Heart left ventricle (tissue), 16 donors: ENCODE results near the gene TMEM8B. TPM values are rescaled to one million over a fixed set of nuclear protein-coding genes. Genes with fewer than 3 reads are reported as not detected.

Experiments used
- ATAC-seq, 4 donors: fragments of 200-7000 bp; cut with Tn5 transposase; one replicate each; pipeline ENCODE4 v1.9.1; 2020 to 2022; ENCODE audit warnings: moderate library complexity in 4 of 4, mild to moderate bottlenecking in 3 of 4, moderate number of reproducible peaks in 1 of 4
- DNase-seq, 5 donors: peaks; one replicate each; pipeline ENCODE4 v3.0.0-alpha.2; 2020
- H3K27ac ChIP-seq, 12 donors: fragments of 200-600 bp; sonication (generic) in 4 of 12; one replicate each; pipeline versions ENCODE4 v1.5.0 to v1.8.0; 2016 to 2022; ENCODE audit warnings: mild to moderate bottlenecking in 2 of 12
- H3K27me3 ChIP-seq, 9 donors: fragments of 200-600 bp; sonication (generic) in 2 of 9; one replicate each; pipeline versions ENCODE4 v1.5.1 to v1.8.0; 2016 to 2022; ENCODE audit warnings: mild to moderate bottlenecking in 3 of 9
- H3K36me3 ChIP-seq, 9 donors: fragments of 200-600 bp; sonication (generic) in 2 of 9; one replicate each; pipeline versions ENCODE4 v1.5.0 to v1.8.0; 2018 to 2022; ENCODE audit warnings: mild to moderate bottlenecking in 2 of 9
- H3K4me1 ChIP-seq, 12 donors: fragments of 200-600 bp; sonication (generic) in 4 of 12; one replicate each; pipeline versions ENCODE4 v1.5.0 to v1.8.0; 2016 to 2022; ENCODE audit warnings: mild to moderate bottlenecking in 3 of 12
- H3K4me3 ChIP-seq, 12 donors: fragments of 200-600 bp; sonication (generic) in 4 of 12; one replicate each; pipeline versions ENCODE4 v1.5.0 to v1.8.0; 2017 to 2022; ENCODE audit warnings: mild to moderate bottlenecking in 9 of 12, moderate library complexity in 4 of 12
- H3K9me3 ChIP-seq, 12 donors: fragments of 200-600 bp; sonication (generic) in 4 of 12; one replicate each; pipeline versions ENCODE4 v1.5.0 to v1.8.0; 2016 to 2022; ENCODE audit warnings: mild to moderate bottlenecking in 1 of 12
- CTCF ChIP-seq, 12 donors: fragments of 200-600 bp; sonication (generic) in 4 of 12; IDR thresholded peaks; one replicate each; pipeline versions ENCODE4 v1.5.0 to v1.8.0; 2018 to 2022; ENCODE audit warnings: antibody characterized with exemption in 12 of 12, mild to moderate bottlenecking in 5 of 12
- POLR2A ChIP-seq, 2 donors: fragments of 450-650 bp; IDR thresholded peaks; one replicate each; pipeline ENCODE4 v1.6.1; 2017; ENCODE audit warnings: antibody characterized with exemption in 2 of 2, mild to moderate bottlenecking in 2 of 2, moderate library complexity in 2 of 2
- WGBS, 4 donors: extraction: QIAGEN DNeasy Blood & Tissue Kit in 2 of 4; methylation state at CpG; one replicate each; pipeline versions ENCODE4 v1.1.5 to v1.1.7; 2013 to 2018; 5-methylcytosine and 5-hydroxymethylcytosine counted together
- intact Hi-C, 10 donors: fragments of 100-400 bp; cut with DNase I; formaldehyde crosslinking; loops; one replicate each; pipeline versions ENCODE4 v1.11.1 to v1.14.2; 2022
- polyA plus RNA-seq, 2 donors: library from polyadenylated mRNA; stranded (reverse); fragments of 200-250 nt; gene quantifications; one replicate each; pipeline ENCODE4 v1.2.3, GENCODE V29; 2013
- total RNA-seq, 9 donors: library from RNA; depleted of rRNA in 2 of 9; stranded (reverse); fragments of >200 nt in 2 of 9; fragmentation: NEBNext Ultra II Directional in 3 of 9; extraction: Animal tissue kit (Norgen Biotek cat#: 25700) in 3 of 9; gene quantifications; one replicate each; pipeline versions ENCODE4 v1.1.0 to v1.2.4, GENCODE V29; 2016 to 2023
- donor health status: ischemic (EF 13 %, LVEDD 7.1; RV severe dilation, severe dysfunction).
- donor health status: healthy with polysubstance abuse.
- donor health status: DM: no; HTN: yes; CAD: no.
- donor health status: DM: no; HTN: no; CAD: no.
- donor health status: ischemic (EF 25% LVEDD 6.9; RV normal size, moderate dysfunction).
- donor health status: ischemic (EF 25% LVEDD 5.7; RV mildly dilated, moderate dysfunction).
- donor health status: healthy.
- donor health status: DM: yes; HTN: yes; CAD: no.
- donor health status: ischemic (EF 35%, LVEDD 5.7; RV mildly dilated, moderate dysfunction).
- donor health status: nonischemic (EF 11% LVEDD 7.7; RV severe dilation, severe dysfunction).
- donor health status: DM: yes; HTN: yes; CAD: no.
- donor health status: PGD.
- donor health status: ischemic (EF 29% LVEDD 5.4; RV normal size, mild dysfunction).
- donor health status: nonischemic (EF 23%, LVEDD 6.1; RV moderate dilation, normal function).

TMEM8B gene
- total and polyA plus RNA-seq, 11 donors, result 7.9 to 21.4 (median 17.9) TPM

- no peak overlapping the region for H3K4me3 ChIP-seq
- no peak for TF ChIP-seq CTCF (IDR thresholded peaks at IDR 0.05)
- TF ChIP-seq POLR2A (IDR thresholded peaks at IDR 0.05), result no peak
- intact Hi-C loops, result loop anchor here in 1 of 10 donors (5.0 kb wide), 1 partner anchor 42 kb away; no protein-coding TSS in a partner anchor
- H3K4me1 ChIP-seq, result peaks cover 0 to 6% (median 0%) of the 10 kb centered on the region in 12 donors
- no peak overlapping the region for H3K27ac ChIP-seq
- H3K27me3 ChIP-seq, result no peaks in the 10 kb centered on the region
- H3K36me3 ChIP-seq, result peaks cover 0 to 56% (median 37%) of the 10 kb centered on the region in 9 donors
- DNase-seq, result no peak
- ATAC-seq, result no peak
- 77 to 90% (median 86%) methylated on average over 7 of the region's 7 CpGs for WGBS, 4 donors
- no peaks in the 10 kb centered on the region for H3K9me3 ChIP-seq
Observed at GRCh38 chr9:35800530-35800929, 28.5 kb upstream of the TMEM8B start.

DNA sequence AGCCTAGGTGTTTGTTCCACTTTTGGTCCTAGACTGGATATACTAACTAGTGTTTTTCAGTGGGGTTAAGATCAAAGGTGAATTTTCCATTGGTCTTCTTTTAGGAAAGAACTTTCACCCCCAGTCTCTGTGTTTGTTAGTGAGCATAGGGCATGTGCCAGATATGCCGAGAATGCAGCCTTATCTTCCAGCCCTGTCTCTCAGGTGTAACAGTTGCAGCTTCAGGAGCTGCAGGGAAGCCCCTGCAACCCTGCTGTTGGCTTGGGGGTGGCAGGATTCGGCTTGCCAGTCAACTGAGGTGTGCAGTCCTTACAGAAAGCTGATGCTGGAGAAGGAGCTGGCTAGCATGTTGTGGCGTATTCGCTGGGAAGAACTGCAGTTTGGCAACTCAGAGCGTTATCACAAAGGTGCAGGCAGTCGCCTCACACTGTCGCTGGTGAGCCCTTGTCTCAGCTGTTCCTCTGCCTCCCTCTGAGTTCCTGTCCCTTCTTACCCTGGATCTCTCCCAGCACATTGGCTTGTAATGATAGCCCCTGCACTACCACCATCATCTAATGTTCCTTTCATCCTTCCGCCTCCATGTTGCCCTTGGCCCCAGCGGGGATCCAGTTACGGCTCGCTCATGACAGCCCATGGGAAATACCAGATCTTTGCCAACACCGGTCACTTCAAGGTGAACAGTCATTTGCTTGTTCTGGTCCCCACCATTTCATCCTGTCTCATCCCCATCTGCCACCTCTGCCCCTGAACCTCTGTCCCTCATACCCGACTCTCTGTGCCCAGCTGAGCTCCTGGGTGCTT lies 27.5 kb upstream of the TMEM8B start:
- no peak overlapping the region for H3K4me3 ChIP-seq
- no peaks in the 10 kb centered on the region for H3K27me3 ChIP-seq
- H3K27ac ChIP-seq, result no peak overlapping the region
- intact Hi-C loops, result loop anchor here in 1 of 10 donors (5.0 kb wide), 1 partner anchor 41 kb away; no protein-coding TSS in a partner anchor
- 87 to 91% (median 91%) methylated on average over 13 of the region's 13 CpGs for WGBS, 4 donors
- H3K4me1 ChIP-seq, result peaks cover 0 to 6% (median 0%) of the 10 kb centered on the region in 12 donors
- no peak for DNase-seq
- TF ChIP-seq POLR2A (IDR thresholded peaks at IDR 0.05) (no peak), CTCF (IDR thresholded peaks at IDR 0.05) (no peak)
- H3K36me3 ChIP-seq, result peaks cover 0 to 66% (median 47%) of the 10 kb centered on the region in 9 donors
- no peaks in the 10 kb centered on the region for H3K9me3 ChIP-seq
- ATAC-seq, result no peak

DNA sequence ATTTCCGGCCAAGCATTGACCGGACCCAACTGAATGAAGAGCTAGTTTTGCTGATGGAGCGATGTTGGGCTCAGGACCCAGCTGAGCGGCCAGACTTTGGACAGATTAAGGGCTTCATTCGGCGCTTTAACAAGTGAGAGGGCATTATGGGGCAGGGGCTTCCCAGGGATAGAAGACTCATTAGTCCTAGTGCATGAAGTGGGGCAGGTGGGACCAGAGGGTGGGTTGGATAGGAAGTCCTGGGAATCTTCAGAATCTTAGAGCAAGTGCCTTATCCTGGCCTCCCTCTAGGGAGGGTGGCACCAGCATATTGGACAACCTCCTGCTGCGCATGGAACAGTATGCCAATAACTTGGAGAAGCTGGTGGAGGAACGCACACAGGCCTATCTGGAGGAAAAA lies 22.9 kb upstream of the TMEM8B start:
- intact Hi-C loops, result no loop called here
- Histone ChIP-seq H3K4me3 (no peak overlapping the region), H3K4me1 (peaks cover 0 to 3% (median 1%) of the 10 kb centered on the region in 12 donors), H3K36me3 (peaks cover 0 to 82% (median 57%) of the 10 kb centered on the region in 9 donors), H3K27me3 (no peaks in the 10 kb centered on the region), H3K27ac (no peak overlapping the region), H3K9me3 (no peaks in the 10 kb centered on the region)
- TF ChIP-seq POLR2A (IDR thresholded peaks at IDR 0.05) (no peak), CTCF (IDR thresholded peaks at IDR 0.05) (no peak)
- no peak for DNase-seq
- WGBS, 4 donors, result 96 to 100% (median 97%) methylated on average over 8 of the region's 8 CpGs
- no peak for ATAC-seq

DNA sequence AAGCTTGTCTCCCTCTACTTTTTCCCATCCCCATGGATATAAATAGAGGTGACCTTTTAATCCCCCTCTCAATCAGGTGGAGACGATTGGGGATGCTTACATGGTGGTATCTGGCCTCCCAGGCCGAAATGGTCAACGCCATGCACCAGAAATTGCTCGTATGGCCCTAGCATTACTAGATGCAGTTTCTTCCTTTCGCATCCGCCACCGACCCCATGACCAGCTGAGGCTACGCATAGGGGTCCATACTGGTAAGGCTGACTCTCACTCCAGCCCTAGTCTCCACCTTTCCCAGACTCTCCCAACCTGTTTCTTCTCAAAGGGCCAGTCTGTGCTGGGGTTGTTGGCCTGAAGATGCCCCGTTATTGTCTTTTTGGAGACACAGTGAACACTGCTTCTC lies 20.6 kb upstream of the TMEM8B start:
- Histone ChIP-seq H3K27me3 (no peaks in the 10 kb centered on the region), H3K27ac (no peak overlapping the region), H3K4me1 (peaks cover 5 to 24% (median 19%) of the 10 kb centered on the region in 12 donors), H3K36me3 (peaks cover 0 to 61% (median 41%) of the 10 kb centered on the region in 9 donors), H3K9me3 (no peaks in the 10 kb centered on the region), H3K4me3 (no peak overlapping the region)
- WGBS, 4 donors, result 88 to 93% (median 90%) methylated on average over 9 of the region's 9 CpGs
- ATAC-seq, result no peak
- no peak for TF ChIP-seq POLR2A (IDR thresholded peaks at IDR 0.05)
- no peak for TF ChIP-seq CTCF (IDR thresholded peaks at IDR 0.05)
- no peak for DNase-seq
- intact Hi-C loops, result no loop called here
